ENCODE results near the gene HECW1.

HECW1 gene

DNA sequence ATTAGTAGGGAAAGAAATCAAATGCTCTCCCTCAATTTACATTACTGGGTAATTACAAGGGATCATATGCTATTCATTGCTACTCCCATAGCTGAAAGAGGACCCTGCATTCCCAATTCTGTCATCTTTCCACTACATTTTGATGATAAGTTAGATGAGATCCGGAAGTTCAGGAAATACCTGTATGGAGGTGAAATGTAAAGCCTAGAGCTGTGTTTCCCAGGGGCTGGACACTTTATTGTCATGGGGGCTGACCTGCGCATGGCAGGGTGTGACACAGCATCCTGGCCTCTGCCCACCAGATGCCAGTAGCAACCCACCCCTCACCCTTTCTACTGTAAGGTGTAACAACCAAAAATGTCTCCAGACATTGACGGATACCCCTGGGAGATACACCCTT, 56.6 kb downstream of the HECW1 start:
- Histone ChIP-seq H4K91ac (ENCODE audit: low read length) (no peak overlapping the region), H4K8ac (ENCODE audit: low read length) (no peak overlapping the region), H3K9ac (ENCODE audit: low read length) (no peak overlapping the region), H3K9me3 (ENCODE audit: control insufficient read depth, low read length) (no peaks in the 10 kb centered on the region), H3K27ac (ENCODE audit: low read length, poor library complexity, severe bottlenecking) (no peak overlapping the region), H3K18ac (ENCODE audit: low read depth in 1 of 2, low read length in 2 of 2) (no peak overlapping the region), H3K4ac (ENCODE audit: low read depth in 1 of 2, low read length in 2 of 2) (no peak overlapping the region), H3K14ac (ENCODE audit: low read length in 2 of 2) (no peak overlapping the region), H3K23ac (ENCODE audit: low read length in 2 of 2) (no peak overlapping the region), H3K27me3 (ENCODE audit: control insufficient read depth in 1 of 2, insufficient read depth in 1 of 2, low read length in 2 of 2) (no peaks in the 10 kb centered on the region), H2BK12ac (ENCODE audit: low read length in 2 of 2) (no peak overlapping the region), H2AFZ (ENCODE audit: low read depth, low read length) (no peak overlapping the region), H3K4me2 (ENCODE audit: low read length, poor library complexity, severe bottlenecking) (no peak overlapping the region), H2BK5ac (ENCODE audit: low read depth, low read length, poor library complexity, severe bottlenecking) (no peak overlapping the region), H3K4me3 (ENCODE audit: insufficient read depth in 1 of 2, low read depth in 1 of 2, low read length in 2 of 2) (no peak overlapping the region), H3K36me3 (ENCODE audit: control insufficient read depth in 1 of 2, insufficient read depth in 2 of 2, low read depth in 1 of 2, low read length in 2 of 2) (no peaks in the 10 kb centered on the region), H2BK15ac (ENCODE audit: low read depth, poor library complexity, severe bottlenecking) (no peak overlapping the region), H3K79me1 (replicated peaks; ENCODE audit: low read length, poor library complexity, severe bottlenecking) (no peaks in the 10 kb centered on the region), H3K4me1 (ENCODE audit: control insufficient read depth, insufficient read depth, low read depth, low read length) (peaks cover 14% of the 10 kb centered on the region), H2AK5ac (ENCODE audit: low read length, severe bottlenecking) (no peak overlapping the region), H2BK120ac (ENCODE audit: low read depth, low read length) (no peak overlapping the region)
- 83% methylated on average over 3 of the region's 3 CpGs for WGBS
- DNase-seq = no peak

GRCh38 chr7:43170571-43170970, 58.1 kb downstream of the HECW1 start:
- WGBS = 83% methylated on average over 3 of the region's 3 CpGs
- DNase-seq = no peak

DNA sequence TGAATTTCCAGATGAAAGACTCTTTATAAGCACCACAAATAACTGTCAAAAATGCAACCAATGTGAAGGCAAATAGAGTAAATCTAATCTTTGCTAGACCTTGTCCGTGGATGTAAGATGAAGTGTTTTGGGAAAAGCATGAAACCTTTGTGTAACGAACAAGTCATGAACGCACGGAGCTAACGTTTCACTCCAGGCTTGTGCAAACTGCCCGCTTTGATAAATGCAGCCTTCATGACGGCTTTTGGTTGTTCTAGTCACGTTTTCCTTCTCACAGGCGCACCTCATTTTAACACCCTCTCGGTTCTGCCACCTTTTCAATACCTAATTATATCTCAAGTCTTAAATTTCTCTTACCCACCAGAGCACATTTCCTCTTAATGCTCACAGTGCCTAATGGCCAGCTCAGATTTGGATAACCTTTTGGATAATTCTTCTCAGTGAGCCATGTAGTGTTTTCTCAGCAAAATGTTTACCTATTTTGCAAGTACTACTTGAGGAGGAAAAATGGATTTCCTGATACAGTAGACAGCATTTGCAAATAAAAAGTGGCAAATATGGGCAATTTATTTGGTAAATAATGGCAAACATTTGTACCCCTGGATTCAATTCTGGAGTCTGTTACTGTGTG, 63.2 kb downstream of the HECW1 start:
- Histone ChIP-seq H3K4me3 (ENCODE audit: insufficient read depth in 1 of 2, low read depth in 1 of 2, low read length in 2 of 2) (no peak overlapping the region), H3K4ac (ENCODE audit: low read depth in 1 of 2, low read length in 2 of 2) (no peak overlapping the region), H3K27me3 (ENCODE audit: control insufficient read depth in 1 of 2, insufficient read depth in 1 of 2, low read length in 2 of 2) (peaks cover 0 to 2% of the 10 kb centered on the region in 2 experiments), H3K4me1 (ENCODE audit: control insufficient read depth, insufficient read depth, low read depth, low read length) (peaks cover 2% of the 10 kb centered on the region), H3K36me3 (ENCODE audit: control insufficient read depth in 1 of 2, insufficient read depth in 2 of 2, low read depth in 1 of 2, low read length in 2 of 2) (no peaks in the 10 kb centered on the region), H2BK120ac (ENCODE audit: low read depth, low read length) (no peak overlapping the region), H3K79me1 (replicated peaks; ENCODE audit: low read length, poor library complexity, severe bottlenecking) (no peaks in the 10 kb centered on the region), H3K9me3 (ENCODE audit: control insufficient read depth, low read length) (no peaks in the 10 kb centered on the region), H2BK5ac (ENCODE audit: low read depth, low read length, poor library complexity, severe bottlenecking) (no peak overlapping the region), H4K91ac (ENCODE audit: low read length) (no peak overlapping the region), H3K4me2 (ENCODE audit: low read length, poor library complexity, severe bottlenecking) (no peak overlapping the region), H2AFZ (ENCODE audit: low read depth, low read length) (no peak overlapping the region), H3K18ac (ENCODE audit: low read depth in 1 of 2, low read length in 2 of 2) (no peak overlapping the region), H3K14ac (ENCODE audit: low read length in 2 of 2) (no peak overlapping the region), H4K8ac (ENCODE audit: low read length) (no peak overlapping the region), H2AK5ac (ENCODE audit: low read length, severe bottlenecking) (no peak overlapping the region), H2BK12ac (ENCODE audit: low read length in 2 of 2) (no peak overlapping the region), H3K27ac (ENCODE audit: low read length, poor library complexity, severe bottlenecking) (no peak overlapping the region), H2BK15ac (ENCODE audit: low read depth, poor library complexity, severe bottlenecking) (no peak overlapping the region), H3K23ac (ENCODE audit: low read length in 2 of 2) (no peak overlapping the region), H3K9ac (ENCODE audit: low read length) (no peak overlapping the region)
- no peak for DNase-seq
- WGBS = 88% methylated on average over 10 of the region's 10 CpGs

More at GRCh38 chr7:43170571-43170970, 58.1 kb downstream of the HECW1 start:
- Histone ChIP-seq H2BK5ac (ENCODE audit: low read depth, low read length, poor library complexity, severe bottlenecking) (no peak overlapping the region), H3K36me3 (ENCODE audit: control insufficient read depth in 1 of 2, insufficient read depth in 2 of 2, low read depth in 1 of 2, low read length in 2 of 2) (no peaks in the 10 kb centered on the region), H3K27me3 (ENCODE audit: control insufficient read depth in 1 of 2, insufficient read depth in 1 of 2, low read length in 2 of 2) (peaks cover 0 to 2% of the 10 kb centered on the region in 2 experiments), H2AFZ (ENCODE audit: low read depth, low read length) (no peak overlapping the region), H3K4me1 (ENCODE audit: control insufficient read depth, insufficient read depth, low read depth, low read length) (peaks cover 8% of the 10 kb centered on the region), H3K27ac (ENCODE audit: low read length, poor library complexity, severe bottlenecking) (no peak overlapping the region), H4K8ac (ENCODE audit: low read length) (no peak overlapping the region), H3K18ac (ENCODE audit: low read depth in 1 of 2, low read length in 2 of 2) (no peak overlapping the region), H3K14ac (ENCODE audit: low read length in 2 of 2) (no peak overlapping the region), H3K4ac (ENCODE audit: low read depth in 1 of 2, low read length in 2 of 2) (no peak overlapping the region), H2BK15ac (ENCODE audit: low read depth, poor library complexity, severe bottlenecking) (no peak overlapping the region), H2AK5ac (ENCODE audit: low read length, severe bottlenecking) (peak overlapping the region; percentile 61), H3K4me3 (ENCODE audit: insufficient read depth in 1 of 2, low read depth in 1 of 2, low read length in 2 of 2) (no peak overlapping the region), H3K9me3 (ENCODE audit: control insufficient read depth, low read length) (no peaks in the 10 kb centered on the region), H3K9ac (ENCODE audit: low read length) (no peak overlapping the region), H2BK12ac (ENCODE audit: low read length in 2 of 2) (no peak overlapping the region), H3K4me2 (ENCODE audit: low read length, poor library complexity, severe bottlenecking) (no peak overlapping the region), H2BK120ac (ENCODE audit: low read depth, low read length) (peak overlapping the region; percentile 19), H3K79me1 (replicated peaks; ENCODE audit: low read length, poor library complexity, severe bottlenecking) (no peaks in the 10 kb centered on the region), H4K91ac (ENCODE audit: low read length) (no peak overlapping the region), H3K23ac (ENCODE audit: low read length in 2 of 2) (no peak overlapping the region)

GRCh38 chr7:43179393-43179792, 66.9 kb downstream of the HECW1 start:
- Histone ChIP-seq H3K4me2 (ENCODE audit: low read length, poor library complexity, severe bottlenecking) (no peak overlapping the region), H2AFZ (ENCODE audit: low read depth, low read length) (no peak overlapping the region), H4K91ac (ENCODE audit: low read length) (no peak overlapping the region), H2AK5ac (ENCODE audit: low read length, severe bottlenecking) (no peak overlapping the region), H3K23ac (ENCODE audit: low read length in 2 of 2) (no peak overlapping the region), H2BK12ac (ENCODE audit: low read length in 2 of 2) (no peak overlapping the region), H3K14ac (ENCODE audit: low read length in 2 of 2) (no peak overlapping the region), H3K4ac (ENCODE audit: low read depth in 1 of 2, low read length in 2 of 2) (no peak overlapping the region), H3K9ac (ENCODE audit: low read length) (no peak overlapping the region), H3K4me1 (ENCODE audit: control insufficient read depth, insufficient read depth, low read depth, low read length) (no peaks in the 10 kb centered on the region), H3K79me1 (replicated peaks; ENCODE audit: low read length, poor library complexity, severe bottlenecking) (no peaks in the 10 kb centered on the region), H3K9me3 (ENCODE audit: control insufficient read depth, low read length) (no peaks in the 10 kb centered on the region), H3K27ac (ENCODE audit: low read length, poor library complexity, severe bottlenecking) (no peak overlapping the region), H3K18ac (ENCODE audit: low read depth in 1 of 2, low read length in 2 of 2) (no peak overlapping the region), H3K4me3 (ENCODE audit: insufficient read depth in 1 of 2, low read depth in 1 of 2, low read length in 2 of 2) (no peak overlapping the region), H4K8ac (ENCODE audit: low read length) (no peak overlapping the region), H2BK5ac (ENCODE audit: low read depth, low read length, poor library complexity, severe bottlenecking) (no peak overlapping the region), H3K27me3 (ENCODE audit: control insufficient read depth in 1 of 2, insufficient read depth in 1 of 2, low read length in 2 of 2) (peaks cover 0 to 2% of the 10 kb centered on the region in 2 experiments), H2BK15ac (ENCODE audit: low read depth, poor library complexity, severe bottlenecking) (no peak overlapping the region), H3K36me3 (ENCODE audit: control insufficient read depth in 1 of 2, insufficient read depth in 2 of 2, low read depth in 1 of 2, low read length in 2 of 2) (no peaks in the 10 kb centered on the region), H2BK120ac (ENCODE audit: low read depth, low read length) (no peak overlapping the region)
- DNase-seq = no peak
- WGBS = 91% methylated on average over 1 of the region's 2 CpGs
